T1000 (cell line): ENCODE measurements around the gene ADAMTSL2.

Experiments used
- DNase-seq: peaks from one replicate; lab custom pipeline; 2025; ENCODE audit warnings: mixed read lengths; lab: John Stamatoyannopoulos, UW

ADAMTSL2 gene

GRCh38 chr9:133518200-133518599 is 16.3 kb upstream of the ADAMTSL2 start:
- no peak for DNase-seq

- DNase-seq, result no peak
Observed at GRCh38 chr9:133518706-133519449, 15.6 kb upstream of the ADAMTSL2 start.

- DNase-seq, result no peak
Observed at GRCh38 chr9:133519693-133520092, 14.8 kb upstream of the ADAMTSL2 start.

GRCh38 chr9:133520121-133520835 is 14.2 kb upstream of the ADAMTSL2 start:
- no peak for DNase-seq

GRCh38 chr9:133521122-133522072 is 13.1 kb upstream of the ADAMTSL2 start:
- DNase-seq, result no peak

DNA sequence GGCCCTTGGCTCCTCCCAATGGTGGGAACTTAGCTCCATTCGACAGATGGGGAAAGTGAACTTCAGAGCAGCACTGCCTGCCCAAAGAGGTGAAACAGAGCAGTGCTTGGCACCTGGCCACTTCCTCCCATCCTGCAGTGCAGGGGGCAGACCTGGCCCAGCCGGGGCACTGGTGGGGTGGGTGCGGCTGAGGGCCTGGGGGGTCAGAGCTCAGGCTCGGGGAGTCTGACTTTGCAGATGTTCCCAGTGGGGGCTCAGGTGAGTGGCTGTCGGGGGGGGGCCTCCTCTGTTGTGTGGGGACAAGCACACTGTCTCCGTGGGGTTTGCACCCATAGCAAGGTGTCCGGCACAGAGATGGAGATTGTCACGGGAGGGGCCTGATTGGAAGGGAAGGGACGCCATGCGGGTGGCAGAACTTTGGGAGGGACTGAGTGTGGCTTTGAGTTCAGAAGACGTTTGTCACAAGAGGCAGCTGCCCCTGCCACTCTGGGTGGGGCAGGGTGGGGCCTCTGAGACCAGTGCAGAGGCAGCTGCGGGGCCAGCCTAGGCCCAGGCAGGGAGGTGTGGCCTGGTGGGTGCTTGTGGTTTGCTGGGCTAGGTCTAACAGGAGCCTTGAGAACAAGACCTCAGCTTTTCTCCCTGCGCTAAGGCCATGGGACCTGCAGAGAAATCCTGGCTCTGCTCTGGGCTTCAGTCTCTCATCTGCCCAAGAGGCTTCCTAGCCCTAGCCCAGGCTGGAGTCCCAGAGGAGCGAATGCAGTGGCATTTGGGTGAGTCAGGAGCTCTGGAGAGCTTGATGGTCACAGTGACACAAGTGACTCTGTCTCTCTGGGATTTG is 12.2 kb upstream of the ADAMTSL2 start:
- DNase-seq, result no peak

DNA sequence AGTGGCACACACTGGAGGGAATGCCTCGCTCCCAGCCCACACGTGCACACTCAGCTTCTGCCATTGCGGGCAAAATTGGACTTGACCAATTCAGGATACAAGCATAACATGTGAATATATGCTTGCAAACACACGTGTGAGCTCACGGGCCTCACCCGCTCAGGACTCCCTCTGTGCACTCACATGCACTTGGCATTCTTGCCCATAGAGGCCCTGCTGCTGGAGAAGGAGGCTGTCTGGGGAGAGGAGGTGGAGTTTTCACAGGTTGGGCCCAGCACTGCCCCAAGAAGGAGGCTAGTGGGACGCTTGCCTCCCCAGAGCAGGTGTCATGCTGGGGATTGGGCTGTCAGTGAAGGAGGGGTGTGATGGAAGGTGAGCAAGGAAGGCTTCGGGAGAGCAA is 11.4 kb upstream of the ADAMTSL2 start:
- no peak for DNase-seq

DNA sequence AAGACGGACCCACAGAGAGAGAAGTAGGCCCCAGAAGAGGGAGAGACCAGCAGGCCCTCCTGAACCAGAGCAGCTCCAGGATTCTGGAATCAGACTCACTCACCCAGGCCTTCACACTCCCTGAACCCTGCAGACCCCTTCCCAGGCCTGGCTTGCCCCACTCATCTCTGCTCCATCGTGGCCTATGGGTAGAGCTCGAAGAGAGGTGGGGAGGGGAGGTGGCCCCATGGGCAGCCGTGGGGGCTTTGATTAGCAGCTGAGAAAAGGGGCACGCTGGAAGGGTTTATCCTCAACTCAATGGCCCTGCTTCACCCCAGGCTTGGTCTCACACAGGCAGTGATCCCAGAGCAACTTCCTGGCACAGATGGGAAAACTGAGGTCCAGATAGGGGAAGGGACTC is 10.4 kb upstream of the ADAMTSL2 start:
- DNase-seq, result no peak

DNA sequence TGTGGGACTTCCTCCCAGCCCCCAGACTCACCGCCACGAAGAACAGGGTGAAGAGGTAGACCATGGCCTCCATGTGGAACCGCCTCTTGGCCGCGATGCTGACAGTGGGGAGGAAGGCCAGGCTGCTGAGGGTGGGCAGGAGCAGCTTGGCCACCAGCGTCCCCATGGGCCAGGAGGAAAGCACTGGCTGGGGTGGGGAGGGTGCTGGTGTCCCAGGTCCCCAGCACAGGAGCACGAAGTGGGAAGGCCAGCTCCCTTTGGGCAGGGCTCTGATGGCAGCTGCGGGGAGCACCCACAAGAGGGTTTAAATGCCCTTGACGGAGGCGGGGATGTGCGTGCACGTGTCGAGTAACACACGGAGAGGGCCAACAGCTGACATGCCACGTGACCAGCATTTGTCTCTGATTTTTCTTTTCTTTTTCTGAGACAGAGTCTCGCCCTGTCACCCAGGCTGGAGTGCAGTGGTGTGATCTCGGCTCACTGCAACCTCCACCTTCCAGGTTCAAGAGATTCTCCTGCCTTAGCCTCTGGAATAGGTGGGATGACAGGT is 9.8 kb upstream of the ADAMTSL2 start, which contains the start of gene MYMK:
MYMK (minus strand) TSS at position 281 of the 550 bp plus-strand sequence; CDS start at position 166, 115 bp downstream.
- no peak for DNase-seq

GRCh38 chr9:133525677-133526076 is 8.8 kb upstream of the ADAMTSL2 start:
- no peak for DNase-seq

DNA sequence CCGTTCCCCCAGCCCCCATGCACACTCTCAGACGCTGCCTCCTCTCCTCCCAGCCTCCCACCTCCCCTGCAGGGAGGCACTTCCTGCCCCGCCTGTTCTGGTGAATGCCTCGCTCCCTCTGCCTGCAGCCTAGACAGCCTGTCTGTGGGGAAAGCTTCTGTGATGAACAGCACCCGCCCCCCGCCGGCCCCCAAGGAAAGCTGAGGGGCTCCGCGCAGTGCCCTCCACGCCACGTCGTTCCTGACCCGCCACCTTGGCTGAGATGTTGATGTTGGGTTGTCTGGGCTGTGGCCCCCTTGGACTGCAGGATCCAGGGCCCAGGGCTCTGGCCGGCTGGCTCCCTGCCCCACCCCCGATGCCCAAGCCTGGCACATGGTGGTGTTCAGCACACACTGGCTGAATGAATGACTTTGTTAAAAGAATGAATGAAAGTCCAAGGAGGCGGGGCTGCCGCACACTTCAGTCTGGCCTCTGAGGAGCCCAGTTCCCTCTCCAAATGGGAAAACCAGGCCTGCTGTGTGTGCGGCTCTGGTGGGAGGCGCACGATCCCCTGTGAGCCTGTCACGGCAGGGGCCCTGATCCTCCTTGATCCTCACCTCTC is 7.7 kb upstream of the ADAMTSL2 start:
- DNase-seq, result no peak

DNA sequence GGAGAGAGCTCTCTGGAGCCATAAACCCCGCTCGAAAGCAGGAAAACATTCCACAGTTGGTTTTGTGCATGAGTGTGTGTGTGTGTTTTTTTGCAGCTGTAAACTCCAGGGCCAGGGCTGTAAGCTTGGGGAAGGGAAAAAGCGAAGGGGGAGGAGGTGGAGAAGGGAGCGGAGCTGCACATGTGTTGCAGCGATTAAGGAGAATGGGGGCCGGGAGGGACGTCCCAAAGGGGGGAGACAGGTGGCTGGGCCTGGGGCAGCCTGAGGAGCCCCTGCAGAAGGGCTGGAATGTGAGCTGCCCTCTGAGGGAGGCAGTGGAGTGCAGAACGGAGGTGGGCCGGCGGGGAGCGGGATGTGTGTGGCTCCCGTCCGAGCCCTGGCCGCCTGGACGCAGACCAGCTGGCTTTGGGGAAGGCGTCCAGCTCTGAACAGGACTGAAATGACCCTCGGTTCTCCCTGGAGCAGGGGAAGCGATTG is 7.0 kb upstream of the ADAMTSL2 start:
- no peak for DNase-seq

DNA sequence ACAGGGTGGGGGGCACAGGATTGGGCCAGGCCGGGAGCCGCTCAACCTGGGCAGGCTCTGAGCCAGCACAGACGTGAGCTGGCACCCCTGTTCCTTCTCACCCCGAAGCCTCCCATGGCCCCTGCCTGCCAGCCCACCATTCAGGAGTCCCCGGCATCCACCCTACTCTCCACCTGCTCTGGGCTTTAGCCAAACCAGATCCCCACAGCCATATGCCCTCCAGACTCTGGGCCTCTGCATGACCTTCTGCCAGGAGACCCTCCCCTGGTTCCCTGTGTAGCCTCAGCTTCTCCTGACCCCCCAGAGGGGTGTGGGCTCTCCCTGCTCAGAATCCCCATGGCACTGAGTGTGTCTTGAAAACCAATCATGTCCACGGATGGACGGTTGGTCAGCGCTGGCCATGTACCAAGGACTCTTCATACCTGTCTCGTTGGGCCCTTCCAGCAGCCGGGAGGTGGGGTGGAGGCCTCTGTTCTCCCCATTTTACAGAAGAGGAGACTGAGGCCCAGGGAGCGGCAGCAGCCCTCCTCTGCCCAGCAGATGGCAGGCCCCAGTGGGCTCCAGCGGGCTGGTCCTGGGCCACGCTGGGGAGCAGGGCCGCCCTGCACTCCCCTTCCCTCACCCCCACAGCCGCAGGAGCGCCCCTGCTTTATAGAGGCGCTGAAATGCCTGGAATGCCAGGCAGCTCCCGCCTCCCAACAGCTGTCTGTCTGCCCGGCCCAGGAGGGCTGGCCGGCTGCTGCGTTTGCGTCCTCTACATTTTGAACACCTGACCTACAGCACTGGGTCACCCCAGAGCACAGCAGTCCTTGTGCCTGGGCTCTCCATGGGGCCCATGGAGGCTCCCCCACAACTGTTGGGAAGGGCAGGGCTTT is 6.3 kb upstream of the ADAMTSL2 start:
- no peak for DNase-seq

- DNase-seq, result no peak
Observed at GRCh38 chr9:133528876-133529241, 5.6 kb upstream of the ADAMTSL2 start.

DNA sequence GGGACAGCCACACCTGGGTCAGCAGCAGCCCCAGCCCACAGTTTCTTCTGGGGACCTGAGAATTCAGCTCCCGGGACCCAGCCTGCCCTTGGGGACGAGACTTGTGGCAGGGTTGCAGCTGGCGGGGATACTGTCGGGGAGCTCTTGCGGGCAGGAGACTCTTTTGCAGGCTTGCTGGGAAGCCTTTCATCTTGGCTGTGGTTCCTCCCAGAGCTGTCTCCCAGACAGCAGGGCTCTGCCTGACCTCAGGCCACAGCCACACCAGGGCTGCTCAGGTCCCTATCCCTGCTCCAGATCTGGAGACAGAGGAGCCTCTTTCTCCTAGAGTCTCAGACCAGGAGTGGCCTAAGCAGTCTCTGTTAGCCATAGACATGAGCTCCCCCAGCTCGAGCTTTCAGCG is 5.0 kb upstream of the ADAMTSL2 start:
- DNase-seq, result no peak

DNA sequence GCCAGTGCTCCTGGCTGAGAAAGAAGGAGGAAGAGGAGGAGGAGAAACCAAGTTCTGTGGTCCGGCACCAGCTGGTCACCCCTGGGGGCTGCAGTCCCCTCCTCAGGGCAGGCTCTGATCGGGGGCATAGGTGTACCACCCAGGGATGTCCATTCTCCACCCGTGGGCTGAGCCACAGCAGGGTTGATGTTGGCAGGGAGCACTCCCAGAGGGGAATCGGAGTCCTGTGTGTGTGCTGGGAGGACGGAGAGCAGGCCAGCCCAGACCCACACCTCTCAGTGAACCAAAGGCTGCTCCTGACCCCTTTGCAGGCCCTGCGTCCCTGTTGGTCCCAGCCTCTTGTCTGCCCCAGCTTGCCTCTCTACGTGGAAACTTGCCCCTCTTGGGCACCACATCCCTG is 4.6 kb upstream of the ADAMTSL2 start:
- DNase-seq, result no peak

- DNase-seq, result no peak
Observed at GRCh38 chr9:133531293-133531692, 3.2 kb upstream of the ADAMTSL2 start.

GRCh38 chr9:133532937-133533668 is 1.4 kb upstream of the ADAMTSL2 start:
- DNase-seq, result no peak

DNA sequence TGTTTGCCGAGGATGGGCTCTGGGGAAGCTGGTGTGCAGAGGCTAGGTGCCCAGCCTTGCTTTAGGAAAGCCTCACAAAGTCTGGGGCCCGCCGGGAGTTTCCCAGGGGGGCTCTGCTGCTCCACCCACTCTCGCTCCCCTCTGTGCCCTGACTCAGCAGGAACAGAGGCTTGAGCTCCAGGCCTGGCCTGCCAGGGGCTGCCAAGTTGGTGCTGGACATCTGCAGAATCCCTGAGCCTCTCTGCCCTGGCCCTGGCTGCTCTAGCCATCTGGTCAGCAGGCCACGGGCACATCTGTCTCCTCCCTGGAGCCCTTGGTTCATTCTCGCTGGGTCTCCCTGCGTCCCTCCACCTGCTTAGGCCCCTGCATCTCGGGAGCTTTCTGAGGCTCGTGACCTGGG is 647 bp upstream of the ADAMTSL2 start:
- no peak for DNase-seq
